IMR-90 (cell line): ENCODE measurements around the gene PIK3R4. TPM values are rescaled to one million over a fixed set of nuclear protein-coding genes. Genes with fewer than 3 reads are reported as not detected.

Experiments used
- ATAC-seq: fragments of 200-7000 bp; cut with Tn5 transposase; 2 replicates; pipeline ENCODE4 v1.9.1; 2020; ENCODE audit warnings: low read depth, mild to moderate bottlenecking, moderate library complexity
- BruUV-seq: library from RNA; stranded (reverse); fragments of 400-500 nt; replicated peaks from 2 replicates; lab custom pipeline; 2021; lab: Mats Ljungman, UMichigan
- CTCF ChIA-PET: fragments of 300-600 bp; formaldehyde crosslinking; extraction: SDS; loops from one replicate; lab custom pipeline; 2021; ENCODE audit warnings: antibody characterized with exemption; lab: Yijun Ruan, JAX
- POLR2A ChIA-PET: fragments of 300-600 bp; sonication (Branson Sonifier 250); formaldehyde crosslinking; loops from one replicate; lab custom pipeline; 2022; ENCODE audit warnings: antibody characterized with exemption; ENCODE audit not compliant: unreplicated experiment; lab: Charles Lee
- DNase-seq: peaks from one replicate; pipeline ENCODE4 v3.0.0; 2013
- H2AFZ ChIP-seq: replicated peaks from 2 replicates; pipeline ENCODE3; 2013; ENCODE audit warnings: low read length, mild to moderate bottlenecking; ENCODE audit not compliant: poor library complexity
- H2AK5ac ChIP-seq: 2 replicates; pipeline ENCODE4 v1.6.1; 2013; ENCODE audit warnings: low read depth, low read length, inconsistent platforms
- H2AK9ac ChIP-seq: replicated peaks from 2 replicates; pipeline ENCODE3; 2013; ENCODE audit warnings: mild to moderate bottlenecking, low read depth, low read length, moderate library complexity; ENCODE audit not compliant: poor library complexity
- H2BK120ac ChIP-seq: 2 replicates; pipeline ENCODE4 v1.6.1; 2013; ENCODE audit warnings: low read depth, low read length, inconsistent platforms
- H2BK15ac ChIP-seq: 3 replicates; pipeline ENCODE4 v1.6.1; 2013; ENCODE audit warnings: low read depth, low read length, inconsistent platforms
- H2BK20ac ChIP-seq: 2 replicates; pipeline ENCODE4 v1.6.1; 2013; ENCODE audit warnings: low read depth, mild to moderate bottlenecking, inconsistent platforms, low read length, moderate library complexity
- H2BK5ac ChIP-seq: 2 replicates; pipeline ENCODE4 v1.6.1; 2013; ENCODE audit warnings: mild to moderate bottlenecking, low read depth, low read length, inconsistent platforms; ENCODE audit not compliant: poor library complexity, severe bottlenecking
- H3K14ac ChIP-seq: replicated peaks from 2 replicates; pipeline ENCODE4 v1.6.1; 2013; ENCODE audit warnings: low read depth, low read length, inconsistent platforms
- H3K18ac ChIP-seq: 2 replicates; pipeline ENCODE4 v1.6.1; 2013; ENCODE audit warnings: low read depth, low read length, control low read depth
- H3K23ac ChIP-seq: 2 replicates; pipeline ENCODE4 v1.6.1; 2013; ENCODE audit warnings: low read depth, low read length, inconsistent platforms
- H3K27ac ChIP-seq: 2 replicates; pipeline ENCODE4 v1.5.1; 2013; ENCODE audit warnings: mild to moderate bottlenecking, control low read depth, low read length; ENCODE audit not compliant: insufficient read depth
- H3K27me3 ChIP-seq: 2 replicates; pipeline ENCODE4 v1.6.1; 2013; ENCODE audit warnings: low read length; ENCODE audit not compliant: control insufficient read depth, insufficient read depth
- H3K36me3 ChIP-seq: 2 replicates; pipeline ENCODE4 v1.6.1; 2013; ENCODE audit warnings: low read length, mixed read lengths; ENCODE audit not compliant: control insufficient read depth, insufficient read depth
- H3K4ac ChIP-seq: 2 replicates; pipeline ENCODE4 v1.6.1; 2013; ENCODE audit warnings: low read depth, low read length, inconsistent platforms
- H3K4me1 ChIP-seq: 2 replicates; pipeline ENCODE4 v1.6.1; 2013; ENCODE audit warnings: low read length, mixed read lengths; ENCODE audit not compliant: control insufficient read depth, insufficient read depth
- H3K4me2 ChIP-seq: 2 replicates; pipeline ENCODE4 v1.6.1; 2013; ENCODE audit warnings: low read depth, mild to moderate bottlenecking, control low read depth, low read length, moderate library complexity
- H3K4me3 ChIP-seq: 2 replicates; pipeline ENCODE4 v1.5.1; 2013; ENCODE audit warnings: low read depth, mild to moderate bottlenecking, control low read depth, low read length, moderate library complexity; ENCODE audit not compliant: insufficient read depth
- H3K56ac ChIP-seq: 2 replicates; pipeline ENCODE4 v1.6.1; 2013; ENCODE audit warnings: low read length, inconsistent platforms; ENCODE audit not compliant: insufficient read depth; ENCODE audit errors: extremely low read depth
- H3K79me1 ChIP-seq, 2 experiments: 2 replicates each; pipeline ENCODE4 v1.6.1; 2013; ENCODE audit warnings: low read length in 2 of 2, inconsistent platforms in 1 of 2, low read depth in 1 of 2
- H3K9ac ChIP-seq: 2 replicates; pipeline ENCODE4 v1.6.1; 2013; ENCODE audit warnings: low read depth, low read length, control low read depth
- H3K9me1 ChIP-seq: 2 replicates; pipeline ENCODE4 v1.6.1; 2013; ENCODE audit warnings: low read length, inconsistent platforms; ENCODE audit not compliant: insufficient read depth
- H3K9me3 ChIP-seq: 2 replicates; pipeline ENCODE4 v1.6.1; 2013; ENCODE audit warnings: low read length; ENCODE audit not compliant: control insufficient read depth, insufficient read depth
- H4K20me1 ChIP-seq: 2 replicates; pipeline ENCODE4 v1.6.1; 2013; ENCODE audit warnings: low read length, inconsistent platforms; ENCODE audit not compliant: insufficient read depth
- H4K5ac ChIP-seq: 2 replicates; pipeline ENCODE4 v1.6.1; 2013; ENCODE audit warnings: mild to moderate bottlenecking, low read depth, low read length, control low read depth
- H4K8ac ChIP-seq, 2 experiments: 2 replicates each; pipeline ENCODE4 v1.6.1; 2013; ENCODE audit warnings: low read depth in 2 of 2, low read length in 2 of 2, control low read depth in 1 of 2, inconsistent platforms in 1 of 2
- H4K91ac ChIP-seq: 2 replicates; pipeline ENCODE4 v1.6.1; 2013; ENCODE audit warnings: low read depth, low read length, inconsistent platforms; ENCODE audit not compliant: insufficient read depth
- CEBPB ChIP-seq: IDR thresholded peaks from 2 replicates; pipeline ENCODE4 v1.6.1; 2012; ENCODE audit warnings: low read depth, low read length, improper control_type of control experiment
- ELK1 ChIP-seq: fragments of 150-350 bp; IDR thresholded peaks from 2 replicates; pipeline ENCODE4 v1.6.1; 2016; ENCODE audit warnings: low read depth, mild to moderate bottlenecking, low read length, moderate library complexity, borderline replicate concordance
- WGBS, 2 experiments: methylation state at CpG; one replicate each; pipeline versions ENCODE4 v1.1.5 to v1.1.7; 2013; ENCODE audit warnings: missing lambda C conversion rate in 2 of 2; ENCODE audit not compliant: insufficient read length in 1 of 2; ENCODE audit errors: extremely low coverage in 2 of 2; 5-methylcytosine and 5-hydroxymethylcytosine counted together
- dilution Hi-C: fragments of 300-500 bp; cut with HindIII; formaldehyde crosslinking; loops from one replicate; pipeline ENCODE4 v1.14.3; 2018; ENCODE audit warnings: low sequenced_read_pairs; ENCODE audit not compliant: unreplicated experiment
- in situ Hi-C: fragments of 300-500 bp; cut with MboI; formaldehyde crosslinking; loops from 3 replicates; pipeline ENCODE4 v1.14.3; 2019; ENCODE audit warnings: low sequenced_read_pairs, inconsistent platforms, mixed read lengths
- intact Hi-C: fragments of 100-400 bp; cut with micrococcal nuclease; formaldehyde crosslinking; loops from 2 replicates; pipeline ENCODE4 v1.10.0; 2022
- polyA plus RNA-seq, 3 experiments: library from polyadenylated mRNA; depleted of rRNA; stranded (reverse); fragments of >200 nt; gene quantifications; 2 replicates each; pipeline ENCODE4 v1.2.3, GENCODE V29; 2012; ENCODE audit warnings: low replicate concordance in 1 of 3
- total RNA-seq: library from RNA; depleted of rRNA; stranded (reverse); fragments of >200 nt; gene quantifications from 2 replicates; pipeline ENCODE4 v1.2.3, GENCODE V29; 2012

The PIK3R4 gene
- total and polyA plus RNA-seq, 2 of the 4 experiments (the other 2 are of a cell fraction), result 19.7 to 27.2 TPM

DNA sequence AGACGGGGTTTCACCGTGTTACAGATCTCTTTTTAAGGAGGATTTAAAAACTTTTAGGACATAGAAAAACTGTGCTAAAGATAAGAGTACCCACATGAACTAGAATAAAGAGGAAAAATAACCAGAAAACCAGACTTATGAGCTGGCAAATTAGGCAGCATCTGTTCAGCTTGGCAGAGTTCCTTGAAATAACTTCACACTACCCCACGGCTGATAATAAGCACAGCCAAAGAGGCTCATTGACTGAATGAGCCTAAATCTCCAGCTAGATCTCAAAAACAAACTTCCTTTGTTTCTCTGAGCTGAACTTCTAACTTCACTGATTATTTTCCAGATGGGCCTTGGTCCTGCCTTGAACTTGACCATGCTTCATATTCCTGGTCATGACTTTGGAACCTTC lies 26.7 kb upstream of the PIK3R4 start:
- H3K23ac ChIP-seq, result no peak overlapping the region

More for the DNA sequence above, 26.7 kb upstream of the PIK3R4 start:
- BruUV-seq, result no TSS peak
- intact Hi-C loops, result no loop called here
- TF ChIP-seq CEBPB (no peak), ELK1 (no peak)
- ChIA-PET POLR2A (no interaction called here), CTCF (no interaction called here)
- Histone ChIP-seq H3K36me3 (no peaks in the 10 kb centered on the region), H3K9me1 (no peaks in the 10 kb centered on the region), H3K27me3 (no peaks in the 10 kb centered on the region), H2AK5ac (no peak overlapping the region), H3K14ac (no peak overlapping the region), H2BK120ac (no peak overlapping the region), H3K9ac (no peak overlapping the region), H3K4me2 (no peak overlapping the region), H3K4me3 (no peak overlapping the region), H2BK20ac (no peak overlapping the region), H2AK9ac (no peak overlapping the region), H3K4me1 (no peaks in the 10 kb centered on the region), H2BK15ac (no peak overlapping the region), H4K8ac (no peak overlapping the region), H3K9me3 (no peaks in the 10 kb centered on the region), H3K56ac (no peak overlapping the region), H3K27ac (no peak overlapping the region), H4K5ac (no peak overlapping the region), H3K4ac (no peak overlapping the region), H4K91ac (no peak overlapping the region), H3K18ac (no peak overlapping the region), H2AFZ (no peak overlapping the region), H4K20me1 (no peaks in the 10 kb centered on the region), H3K79me1 (no peaks in the 10 kb centered on the region), H2BK5ac (no peak overlapping the region)
- WGBS, 2 experiments, result 20% methylated on average over 1 of the region's 3 CpGs; no CpG with 5 or more reads in 1 of the 2 experiments
- dilution Hi-C loops, result no loop called here
- DNase-seq (no peak), ATAC-seq (no peak)
- in situ Hi-C loops, result no loop called here
